Frontal cortex (tissue), 4 donors: ENCODE measurements around the gene STAB2. TPM values are rescaled to one million over a fixed set of nuclear protein-coding genes. Genes with fewer than 3 reads are reported as not detected.

Source experiments
- DNase-seq, 2 donors: peaks; one replicate each; pipeline ENCODE4 v3.0.0; 2012; ENCODE audit warnings: low spot score in 2 of 2
- FAIRE-seq: peaks from 2 replicates; lab custom pipeline; 2012; peaks lifted over from hg19 to GRCh38; lab: Jason Lieb, UNC
- total RNA-seq: library from RNA; depleted of rRNA; stranded (reverse); fragments of >200 nt; gene quantifications from one replicate; pipeline ENCODE4 v1.2.3, GENCODE V29; 2014
- donor health status: control.
- donor health status: control.
- donor health status: control.

Gene STAB2
- total RNA-seq, 1 donor from 2014 or later, result not detected

DNA sequence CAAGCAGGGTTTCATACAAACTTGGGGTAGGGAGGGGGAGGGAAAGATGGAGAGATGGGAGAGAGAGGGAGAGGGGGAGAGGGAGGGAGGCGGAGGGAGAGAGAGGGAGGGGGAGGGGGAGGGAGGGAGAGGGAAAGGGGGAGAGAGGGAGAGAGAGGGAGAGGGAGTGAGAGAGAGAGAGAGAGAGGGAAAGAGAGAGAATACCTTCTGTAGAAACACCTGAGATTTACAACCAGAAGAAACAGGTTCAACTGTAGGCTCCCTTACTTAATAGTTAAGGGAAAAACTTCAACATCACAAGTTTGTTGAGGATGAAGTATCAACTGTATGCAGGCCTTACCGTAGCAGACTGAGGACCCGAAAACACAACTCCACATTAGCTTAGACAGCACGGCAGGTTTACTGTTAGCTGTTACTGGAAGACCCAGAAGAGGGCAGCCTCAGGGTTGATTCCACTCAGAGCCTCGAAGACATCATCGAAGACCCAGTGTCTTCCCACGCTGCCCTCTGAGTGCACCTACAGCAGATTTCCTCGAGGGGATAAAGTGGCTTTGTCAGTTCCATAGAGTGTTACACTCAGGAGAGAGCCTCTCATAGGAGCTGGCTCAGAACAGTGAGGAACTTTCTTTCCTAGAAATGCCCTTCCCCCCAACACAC is 181.5 kb downstream of the STAB2 start:
- no peak for DNase-seq
- FAIRE-seq, result no peak

DNA sequence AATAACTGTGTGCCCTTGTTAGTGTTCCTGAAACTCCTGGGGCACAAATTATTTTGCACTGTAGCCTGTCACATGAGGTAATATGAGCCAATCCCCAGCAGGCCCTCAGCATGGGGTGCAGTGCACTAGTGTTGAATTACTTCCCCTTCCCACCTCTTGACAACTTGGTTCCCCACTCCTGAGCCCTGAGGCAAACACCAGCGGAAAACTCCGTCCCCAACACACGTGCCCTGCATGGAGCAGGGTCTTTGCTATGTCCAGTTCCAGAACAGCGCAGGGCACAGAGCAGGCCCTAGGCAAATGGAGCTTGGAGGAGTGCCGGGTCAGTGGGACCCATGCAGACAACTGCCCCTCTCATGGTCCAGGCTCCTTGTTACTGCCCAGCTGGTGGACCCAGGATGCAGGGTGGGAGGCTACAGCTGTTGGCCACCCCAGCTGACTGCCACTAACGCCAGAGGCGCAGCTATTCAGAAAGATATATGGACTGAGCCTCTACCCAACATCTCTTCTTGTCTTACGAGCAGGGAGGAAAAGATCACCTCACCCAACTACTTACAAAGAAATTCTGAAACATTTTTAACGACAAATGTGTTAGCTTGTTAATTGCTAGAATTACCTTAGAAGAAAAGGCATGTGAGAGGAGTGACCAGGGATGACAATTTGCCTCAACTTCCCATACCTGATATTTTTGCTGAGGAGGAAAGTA is 182.3 kb downstream of the STAB2 start:
- no peak for DNase-seq
- no peak for FAIRE-seq

DNA sequence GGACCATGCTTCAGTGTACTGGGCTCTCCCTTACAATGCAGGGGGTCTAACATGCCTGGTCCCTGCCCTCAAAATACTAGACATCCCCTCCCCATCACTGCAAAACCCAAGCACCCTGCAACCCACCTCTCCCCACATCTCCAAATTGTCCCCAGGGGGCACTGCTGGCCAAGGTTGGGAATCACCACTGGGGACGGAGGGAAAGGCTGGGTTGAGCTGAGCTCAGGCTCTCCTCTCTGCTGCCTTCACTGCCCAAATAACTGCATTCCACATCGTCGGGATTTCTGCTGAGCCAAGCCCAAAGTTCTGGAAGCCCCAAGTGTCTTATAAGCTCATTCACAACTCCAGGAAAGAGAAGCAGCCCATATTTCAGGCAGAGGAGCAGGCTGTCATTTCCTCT is 184.4 kb downstream of the STAB2 start:
- no peak for FAIRE-seq
- DNase-seq, result no peak

GRCh38 chr12:103772367-103773108 is 185.5 kb downstream of the STAB2 start:
- FAIRE-seq, result no peak

GRCh38 chr12:103773109-103773910 is 186.2 kb downstream of the STAB2 start:
- no peak for DNase-seq
- no peak for FAIRE-seq

More at GRCh38 chr12:103772367-103773108, 185.5 kb downstream of the STAB2 start:
- no peak for DNase-seq

- no peak for DNase-seq
These were observed 188.0 kb downstream of the STAB2 start for GRCh38 chr12:103774977-103775560.

DNA sequence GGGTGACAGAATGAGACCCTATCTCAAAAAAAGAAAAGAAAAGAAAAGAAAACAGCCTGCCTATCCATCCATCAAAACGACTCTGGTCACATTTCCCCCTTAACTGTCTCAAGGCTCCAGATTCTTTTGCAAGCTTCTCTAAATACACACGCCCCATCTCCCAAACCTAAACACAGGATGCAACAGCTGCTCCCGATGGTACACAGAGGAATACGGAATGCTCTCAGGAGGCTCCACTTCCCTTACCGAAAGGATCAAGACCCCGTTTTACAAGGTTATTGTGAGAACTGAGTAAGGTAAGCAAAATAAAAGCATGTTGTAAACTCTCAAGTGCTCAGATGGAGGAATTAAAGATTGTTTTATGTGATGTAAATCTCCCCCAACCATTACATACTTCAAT is 191.7 kb downstream of the STAB2 start:
- FAIRE-seq (no peak), DNase-seq (no peak)

More at GRCh38 chr12:103774977-103775560, 188.0 kb downstream of the STAB2 start:
- FAIRE-seq, result no peak

GRCh38 chr12:103779410-103780092 is 192.5 kb downstream of the STAB2 start:
- DNase-seq, result no peak
- FAIRE-seq, result no peak

DNA sequence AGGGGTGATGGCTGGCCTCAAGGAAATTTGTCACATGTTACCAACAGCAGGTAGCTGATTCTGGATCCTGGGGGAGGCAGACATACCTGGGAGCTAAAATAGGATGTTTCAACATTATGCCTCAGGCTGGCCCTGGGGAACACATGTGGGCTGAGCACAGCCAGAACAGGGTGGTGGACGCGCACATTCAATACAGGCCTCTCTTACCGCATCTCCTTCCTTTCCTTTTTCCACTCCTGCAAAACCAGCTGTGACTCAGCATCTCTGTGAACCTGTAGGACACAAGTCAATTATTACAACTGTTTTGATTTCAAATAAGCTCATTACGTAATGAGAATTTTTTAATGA is 193.0 kb downstream of the STAB2 start:
- DNase-seq, result no peak
- no peak for FAIRE-seq

GRCh38 chr12:103780992-103781391 is 193.9 kb downstream of the STAB2 start:
- DNase-seq (no peak), FAIRE-seq (no peak)

DNA sequence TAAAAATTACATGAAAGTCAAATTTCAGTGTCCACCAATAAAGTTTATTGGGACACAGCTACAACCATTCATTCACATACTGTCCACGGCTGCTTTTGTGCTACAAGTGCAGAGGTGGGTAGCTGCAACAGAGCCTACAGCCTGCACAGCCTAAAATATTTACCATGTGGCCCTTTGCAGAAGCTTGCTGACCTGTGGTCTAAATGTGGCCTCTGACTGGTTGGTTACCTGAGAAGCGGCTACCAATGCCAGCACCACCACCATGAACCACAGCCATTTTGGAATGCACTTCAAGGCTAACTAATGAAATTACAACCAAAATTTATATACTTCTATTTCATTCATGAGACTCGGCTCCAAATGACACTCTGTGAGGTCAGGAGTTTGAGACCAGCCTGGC is 195.3 kb downstream of the STAB2 start:
- FAIRE-seq, result no peak

GRCh38 chr12:103783744-103784664 is 196.9 kb downstream of the STAB2 start:
- FAIRE-seq (no peak), DNase-seq (no peak)

More for the DNA sequence above, 195.3 kb downstream of the STAB2 start:
- no peak for DNase-seq

GRCh38 chr12:103785243-103786031 is 198.4 kb downstream of the STAB2 start:
- no peak for FAIRE-seq
- DNase-seq, result no peak

GRCh38 chr12:103786201-103786600 is 199.1 kb downstream of the STAB2 start:
- FAIRE-seq, result no peak

DNA sequence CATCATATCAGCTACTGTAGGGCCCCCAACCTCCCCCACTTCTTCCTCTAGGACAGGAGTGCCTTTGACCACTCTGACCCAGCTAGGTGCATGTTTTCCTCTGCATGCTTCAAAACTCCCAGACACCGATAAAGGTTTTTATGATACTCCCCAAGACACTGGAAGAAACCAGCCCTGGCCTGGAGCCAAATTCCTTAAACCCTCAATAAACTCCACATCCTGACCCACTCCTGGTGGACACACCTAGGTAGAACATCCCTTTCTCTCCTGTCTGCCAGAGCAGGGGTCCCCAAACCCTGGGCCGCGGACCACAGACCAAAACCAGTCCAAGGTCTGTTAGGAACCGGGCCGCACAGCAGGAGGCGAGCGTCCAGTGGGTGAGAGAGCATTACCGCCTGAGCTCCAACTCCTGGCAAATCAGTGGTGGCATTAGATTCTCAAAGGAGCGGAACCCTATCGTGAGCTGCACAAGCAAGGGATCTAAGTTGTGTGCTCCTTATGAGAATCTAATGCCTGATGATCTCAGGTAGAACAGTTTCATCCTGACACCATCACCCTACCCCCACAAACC is 204.4 kb downstream of the STAB2 start:
- no peak for FAIRE-seq

More at GRCh38 chr12:103786201-103786600, 199.1 kb downstream of the STAB2 start:
- DNase-seq, result no peak

DNA sequence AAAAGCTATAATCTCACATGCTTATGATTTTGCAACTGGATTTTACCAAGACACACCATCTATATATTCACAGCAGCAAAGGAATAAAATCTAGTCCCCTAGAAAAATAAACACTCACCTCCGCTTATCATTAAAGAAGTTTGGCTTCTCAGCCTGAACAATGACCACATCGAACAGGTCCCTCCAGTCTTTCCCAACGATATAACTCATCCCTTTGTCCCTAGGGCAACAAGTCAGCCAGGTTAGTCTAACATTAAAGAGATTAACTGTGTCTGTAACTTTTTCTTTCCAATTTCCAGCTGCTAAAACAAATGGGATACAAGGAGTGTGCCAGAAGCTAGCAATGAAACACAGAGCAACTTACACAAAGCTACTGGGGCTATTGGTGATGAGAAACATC is 206.0 kb downstream of the STAB2 start:
- no peak for DNase-seq
- no peak for FAIRE-seq

More for the DNA sequence above, 204.4 kb downstream of the STAB2 start:
- DNase-seq, result no peak

GRCh38 chr12:103793512-103794045 is 206.5 kb downstream of the STAB2 start:
- DNase-seq (no peak), FAIRE-seq (no peak)
